Stimulated activated CD4-positive, alpha-beta T cell treated with anti-CD3 and anti-CD28 coated beads, TNF-alpha, amount 100 ng/mL, for 24 hours (primary cell): Measurements from ENCODE around the gene FEV.
"Not testable (repeated sequence)": the region's sequence is repeated elsewhere in the genome, so short reads cannot be mapped to it uniquely, and the experiment has no call there.

Experiments used
- DNase-seq, 3 experiments: peaks; one replicate each; pipeline ENCODE4 v3.0.0-alpha.2; 2020; ENCODE audit warnings: low read depth in 3 of 3

The FEV gene

GRCh38 chr2:218931751-218932150 lies 53.2 kb downstream of the FEV start:
- not testable (repeated sequence) for DNase-seq
